Fibroblast of skin of right biceps (primary cell): ENCODE results near the gene SYNGR2.
"Not testable (repeated sequence)": the region's sequence is repeated elsewhere in the genome, so short reads cannot be mapped to it uniquely, and the experiment has no call there.

Source experiments
- DNase-seq: peaks from one replicate; pipeline ENCODE4 v3.0.0-alpha.2; 2013

The SYNGR2 gene

GRCh38 chr17:78144147-78144719, 24.1 kb upstream of the SYNGR2 start:
- DNase-seq = peak; percentile 55

GRCh38 chr17:78144736-78145641, 23.4 kb upstream of the SYNGR2 start:
- no peak for DNase-seq

- no peak for DNase-seq
Measured at GRCh38 chr17:78146471-78146869, 21.9 kb upstream of the SYNGR2 start.

- DNase-seq = no peak
Measured at GRCh38 chr17:78146881-78147280, 21.5 kb upstream of the SYNGR2 start.

GRCh38 chr17:78147315-78147998, 20.9 kb upstream of the SYNGR2 start:
- no peak for DNase-seq

- DNase-seq = no peak
Measured at GRCh38 chr17:78148286-78149016, 19.9 kb upstream of the SYNGR2 start.

- DNase-seq = peak; percentile 75
Measured at GRCh38 chr17:78151514-78152008, 16.8 kb upstream of the SYNGR2 start.

GRCh38 chr17:78154903-78155811, 13.2 kb upstream of the SYNGR2 start:
- no peak for DNase-seq

- peak; percentile 83 for DNase-seq
Measured at GRCh38 chr17:78159575-78160158, 8.7 kb upstream of the SYNGR2 start.

- no peak for DNase-seq
Measured at GRCh38 chr17:78163881-78164747, 4.3 kb upstream of the SYNGR2 start.

- DNase-seq = no peak
Measured at GRCh38 chr17:78164748-78165607, 3.4 kb upstream of the SYNGR2 start.

- DNase-seq = no peak
Measured at GRCh38 chr17:78166416-78166815, 2.0 kb upstream of the SYNGR2 start.

- peak; percentile 30 for DNase-seq
Measured at GRCh38 chr17:78168903-78169793, 767 bp downstream of the SYNGR2 start.

GRCh38 chr17:78170692-78171590, 2.6 kb downstream of the SYNGR2 start:
- no peak for DNase-seq

- DNase-seq = not testable (repeated sequence)
Measured at GRCh38 chr17:78171591-78172248, 3.3 kb downstream of the SYNGR2 start.

- DNase-seq = peak; percentile 10
Measured at GRCh38 chr17:78172249-78173051, 4.1 kb downstream of the SYNGR2 start.
